ENCODE results near the gene VCX3B.

The VCX3B gene

DNA sequence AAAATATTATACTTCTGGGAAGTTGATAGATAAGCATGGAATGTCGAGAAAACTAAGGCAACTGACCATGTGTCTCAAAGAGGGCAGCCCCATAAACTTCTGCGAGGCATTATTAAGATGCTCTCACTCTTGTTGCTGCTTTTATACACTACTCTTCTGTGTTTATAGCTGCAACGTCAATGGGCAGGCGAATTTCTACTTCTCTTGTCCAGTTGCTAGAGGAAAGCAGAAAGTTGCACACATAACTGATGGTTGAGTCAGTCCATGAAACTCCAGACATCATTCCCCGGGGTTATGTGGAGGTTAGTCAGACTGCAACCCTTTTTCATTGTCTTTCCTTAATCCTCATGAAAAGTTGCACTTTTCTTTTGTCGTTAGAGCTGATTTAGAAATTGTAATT, 39.8 kb downstream of the VCX3B start:
- TF ChIP-seq, protein P1, sequence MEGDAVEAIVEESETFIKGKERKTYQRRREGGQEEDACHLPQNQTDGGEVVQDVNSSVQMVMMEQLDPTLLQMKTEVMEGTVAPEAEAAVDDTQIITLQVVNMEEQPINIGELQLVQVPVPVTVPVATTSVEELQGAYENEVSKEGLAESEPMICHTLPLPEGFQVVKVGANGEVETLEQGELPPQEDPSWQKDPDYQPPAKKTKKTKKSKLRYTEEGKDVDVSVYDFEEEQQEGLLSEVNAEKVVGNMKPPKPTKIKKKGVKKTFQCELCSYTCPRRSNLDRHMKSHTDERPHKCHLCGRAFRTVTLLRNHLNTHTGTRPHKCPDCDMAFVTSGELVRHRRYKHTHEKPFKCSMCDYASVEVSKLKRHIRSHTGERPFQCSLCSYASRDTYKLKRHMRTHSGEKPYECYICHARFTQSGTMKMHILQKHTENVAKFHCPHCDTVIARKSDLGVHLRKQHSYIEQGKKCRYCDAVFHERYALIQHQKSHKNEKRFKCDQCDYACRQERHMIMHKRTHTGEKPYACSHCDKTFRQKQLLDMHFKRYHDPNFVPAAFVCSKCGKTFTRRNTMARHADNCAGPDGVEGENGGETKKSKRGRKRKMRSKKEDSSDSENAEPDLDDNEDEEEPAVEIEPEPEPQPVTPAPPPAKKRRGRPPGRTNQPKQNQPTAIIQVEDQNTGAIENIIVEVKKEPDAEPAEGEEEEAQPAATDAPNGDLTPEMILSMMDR (IDR thresholded peaks at IDR 0.05): no peak
- no peak for TF ChIP-seq ZFX (IDR thresholded peaks at IDR 0.05; ENCODE audit: borderline replicate concordance)
- no peak overlapping the region for H3K27ac ChIP-seq

Data from 22Rv1 (cell line).